Kidney (tissue), 14 donors: ENCODE measurements around the gene CENPB. TPM values are rescaled to one million over a fixed set of nuclear protein-coding genes. Genes with fewer than 3 reads are reported as not detected.
A peak's percentile ranks its signal among the peaks of the same experiment; 100 is the strongest.

Experiments
- DNase-seq, 5 donors: peaks; one replicate each; pipeline ENCODE4 v3.0.0-alpha.2; 2013 to 2020
- FAIRE-seq: peaks from 2 replicates; lab custom pipeline; 2012; peaks lifted over from hg19 to GRCh38; lab: Jason Lieb, UNC
- H3K27ac ChIP-seq, 2 donors: one replicate each; pipeline ENCODE4 v1.7.0; 2013; ENCODE audit warnings: low read depth in 2 of 2, low read length in 2 of 2, inconsistent platforms in 1 of 2
- H3K27me3 ChIP-seq: one replicate; pipeline ENCODE4 v1.7.1; 2013; ENCODE audit warnings: low read length, inconsistent platforms; ENCODE audit not compliant: control insufficient read depth, insufficient read depth
- H3K36me3 ChIP-seq, 3 donors: one replicate each; pipeline versions ENCODE4 v1.7.0 to v1.7.1; 2013; ENCODE audit warnings: low read length in 3 of 3, control low read depth in 1 of 3, inconsistent platforms in 1 of 3; ENCODE audit not compliant: insufficient read depth in 3 of 3, control insufficient read depth in 2 of 3
- H3K4me1 ChIP-seq, 3 donors: one replicate each; pipeline versions ENCODE4 v1.7.0 to v1.7.1; 2013; ENCODE audit warnings: low read length in 3 of 3, inconsistent platforms in 1 of 3, low read depth in 1 of 3; ENCODE audit not compliant: control insufficient read depth in 2 of 3, insufficient read depth in 2 of 3
- H3K4me3 ChIP-seq, 3 donors: one replicate each; pipeline versions ENCODE4 v1.7.0 to v1.8.1; 2013; ENCODE audit warnings: low read length in 3 of 3, control low read depth in 1 of 3, inconsistent platforms in 1 of 3
- H3K9ac ChIP-seq, 3 donors: one replicate each; pipeline versions ENCODE4 v1.7.0 to v1.7.1; 2013; ENCODE audit warnings: low read length in 3 of 3, control low read depth in 1 of 3, inconsistent platforms in 1 of 3
- H3K9me3 ChIP-seq, 3 donors: one replicate each; pipeline versions ENCODE4 v1.7.0 to v1.7.1; 2013; ENCODE audit warnings: low read length in 3 of 3, control low read depth in 1 of 3, inconsistent platforms in 1 of 3; ENCODE audit not compliant: control insufficient read depth in 2 of 3, insufficient read depth in 1 of 3
- intact Hi-C: fragments of 100-400 bp; cut with DNase I; formaldehyde crosslinking; loops from one replicate; pipeline ENCODE4 v1.11.1; 2022
- polyA plus RNA-seq: library from polyadenylated mRNA; stranded (reverse); fragments of 350-450 nt; fragmentation: Illumina TruSeq; extraction: RNeasy Lipid Tissue Mini Kit (QIAGEN cat#74804); gene quantifications from one replicate; pipeline ENCODE4 v1.2.3, GENCODE V29; 2014; ENCODE audit warnings: low read depth, low replicate concordance; ENCODE audit not compliant: insufficient read depth
- total RNA-seq: library from RNA; stranded (reverse); fragmentation: NEBNext Ultra II Directional; extraction: Animal tissue kit (Norgen Biotek cat#: 25700); gene quantifications from one replicate; pipeline ENCODE4 v1.2.1, GENCODE V29; 2021
- TF ChIP-seq, protein P1 (sequence below): IDR thresholded peaks from 3 replicates; pipeline ENCODE4 v1.5.1; 2012; ENCODE audit warnings: mild to moderate bottlenecking, moderate library complexity, borderline replicate concordance; ENCODE audit not compliant: insufficient read depth; ENCODE audit errors: extremely low read depth
- donor health status: control.
- donor health status: control.
- donor health status: control.
- donor health status: control.
- donor health status: control.
- donor health status: DM: yes; HTN: yes; CAD: no.
- donor health status: Normal renal cell carcinoma (clear cell type).

CENPB gene
- total and polyA plus RNA-seq, 2 donors from 2014 or later, result 56.2 to 99.8 TPM

- H3K9ac ChIP-seq, result no peak overlapping the region
- H3K4me3 ChIP-seq, result no peak overlapping the region
- no peaks in the 10 kb centered on the region for H3K9me3 ChIP-seq
- intact Hi-C loops, result no loop called here
- H3K27ac ChIP-seq, result no peak overlapping the region
- FAIRE-seq (no peak), DNase-seq (peak in 1 of 5 donors; percentile 39)
- TF ChIP-seq, protein P1, sequence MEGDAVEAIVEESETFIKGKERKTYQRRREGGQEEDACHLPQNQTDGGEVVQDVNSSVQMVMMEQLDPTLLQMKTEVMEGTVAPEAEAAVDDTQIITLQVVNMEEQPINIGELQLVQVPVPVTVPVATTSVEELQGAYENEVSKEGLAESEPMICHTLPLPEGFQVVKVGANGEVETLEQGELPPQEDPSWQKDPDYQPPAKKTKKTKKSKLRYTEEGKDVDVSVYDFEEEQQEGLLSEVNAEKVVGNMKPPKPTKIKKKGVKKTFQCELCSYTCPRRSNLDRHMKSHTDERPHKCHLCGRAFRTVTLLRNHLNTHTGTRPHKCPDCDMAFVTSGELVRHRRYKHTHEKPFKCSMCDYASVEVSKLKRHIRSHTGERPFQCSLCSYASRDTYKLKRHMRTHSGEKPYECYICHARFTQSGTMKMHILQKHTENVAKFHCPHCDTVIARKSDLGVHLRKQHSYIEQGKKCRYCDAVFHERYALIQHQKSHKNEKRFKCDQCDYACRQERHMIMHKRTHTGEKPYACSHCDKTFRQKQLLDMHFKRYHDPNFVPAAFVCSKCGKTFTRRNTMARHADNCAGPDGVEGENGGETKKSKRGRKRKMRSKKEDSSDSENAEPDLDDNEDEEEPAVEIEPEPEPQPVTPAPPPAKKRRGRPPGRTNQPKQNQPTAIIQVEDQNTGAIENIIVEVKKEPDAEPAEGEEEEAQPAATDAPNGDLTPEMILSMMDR, result no peak
- H3K36me3 ChIP-seq, result peaks cover 0 to 6% (median 0%) of the 10 kb centered on the region in 3 donors
- no peaks in the 10 kb centered on the region for H3K27me3 ChIP-seq
- H3K4me1 ChIP-seq, result peaks cover 0 to 16% (median 3%) of the 10 kb centered on the region in 3 donors
These were observed 11.8 kb upstream of the CENPB start for GRCh38 chr20:3798373-3798768.

GRCh38 chr20:3797592-3798372, 11.2 kb upstream of the CENPB start:
- peaks cover 0 to 16% (median 3%) of the 10 kb centered on the region in 3 donors for H3K4me1 ChIP-seq
- intact Hi-C loops, result no loop called here

GRCh38 chr20:3797226-3797545, 10.6 kb upstream of the CENPB start:
- TF ChIP-seq, protein P1, result no peak
- no peak overlapping the region for H3K9ac ChIP-seq
- H3K9me3 ChIP-seq, result no peaks in the 10 kb centered on the region
- H3K27me3 ChIP-seq, result no peaks in the 10 kb centered on the region
- no peak overlapping the region for H3K27ac ChIP-seq
- intact Hi-C loops, result no loop called here
- peaks cover 0 to 16% (median 3%) of the 10 kb centered on the region in 3 donors for H3K4me1 ChIP-seq
- H3K36me3 ChIP-seq, result no peaks in the 10 kb centered on the region
- DNase-seq (peak in 1 of 5 donors; percentile 50), FAIRE-seq (no peak)
- no peak overlapping the region for H3K4me3 ChIP-seq

More at GRCh38 chr20:3797592-3798372, 11.2 kb upstream of the CENPB start:
- Histone ChIP-seq H3K27me3 (no peaks in the 10 kb centered on the region), H3K36me3 (peaks cover 0 to 5% (median 0%) of the 10 kb centered on the region in 3 donors), H3K9me3 (no peaks in the 10 kb centered on the region), H3K27ac (no peak overlapping the region), H3K4me3 (peak overlapping the region in 1 of 3 donors; percentile 23), H3K9ac (no peak overlapping the region)
- TF ChIP-seq, protein P1, result no peak
- FAIRE-seq, result no peak
- peak in 1 of 5 donors; percentile 58 for DNase-seq
